GM19328 (cell line): ENCODE data around the gene GMCL2.

ENCODE experiments used
- ATAC-seq: cut with Tn5 transposase; IDR thresholded peaks from one replicate; pipeline ENCODE4 v1.9.1; 2021; ENCODE audit warnings: mild to moderate bottlenecking, moderate library complexity; ENCODE audit not compliant: unreplicated experiment

Gene GMCL2

DNA sequence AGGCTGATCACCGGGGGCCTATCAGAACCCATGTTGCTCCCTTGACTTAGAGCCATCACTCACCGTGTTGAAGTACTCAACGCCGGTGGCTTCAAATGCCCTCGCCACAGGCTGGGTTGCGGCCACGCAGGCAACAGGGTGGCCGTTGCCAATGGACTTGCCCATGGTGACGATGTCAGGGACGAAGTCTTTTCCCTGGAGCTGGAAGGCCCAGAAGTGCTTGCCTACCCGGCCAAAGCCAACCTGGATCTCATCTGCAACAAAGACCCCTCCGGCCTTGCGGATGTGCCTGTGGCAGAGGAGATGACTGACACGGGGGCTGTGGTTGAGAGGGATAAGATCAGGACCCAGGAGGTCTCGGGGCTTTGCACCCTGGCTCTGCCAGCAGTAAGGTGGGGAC lies 35.1 kb upstream of the GMCL2 start:
- no peak for ATAC-seq

DNA sequence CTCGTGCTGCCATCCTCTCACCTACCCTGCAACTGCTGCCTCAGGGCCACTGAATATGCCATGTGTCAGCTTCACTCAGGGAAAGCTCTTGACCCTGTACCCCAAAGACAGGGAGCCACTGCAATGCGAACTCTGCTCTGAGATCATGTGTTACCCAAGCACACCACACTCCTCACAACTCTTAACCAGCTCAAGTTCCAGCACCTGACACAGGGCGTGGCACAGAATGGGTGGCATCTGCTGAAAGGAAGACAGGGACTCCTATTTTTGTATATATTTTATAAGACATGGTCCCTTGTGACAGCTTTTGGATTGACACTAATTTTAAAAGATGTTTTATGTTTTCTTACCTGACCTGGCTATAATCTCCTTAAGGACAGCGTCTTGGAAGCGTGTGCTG lies 34.7 kb upstream of the GMCL2 start:
- no peak for ATAC-seq

DNA sequence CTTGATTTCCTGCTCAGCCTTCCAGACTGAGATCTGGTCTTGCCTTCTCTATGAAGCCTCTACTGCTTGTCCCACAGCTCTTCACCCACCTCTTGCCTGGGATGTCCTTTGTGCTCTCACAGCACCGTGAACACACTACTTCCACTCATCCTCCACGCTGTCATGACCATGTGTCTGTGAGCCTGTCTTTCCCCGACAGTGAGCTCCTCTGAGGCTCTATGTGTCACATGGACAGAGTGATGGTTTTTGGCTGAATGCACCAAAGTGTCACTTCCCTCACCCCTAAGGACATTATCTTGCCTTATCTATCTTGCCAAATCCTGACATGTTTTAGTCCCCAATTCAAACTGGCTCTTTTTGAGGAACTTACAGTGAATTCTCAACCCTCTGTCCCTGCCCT lies 34.1 kb upstream of the GMCL2 start:
- no peak for ATAC-seq

DNA sequence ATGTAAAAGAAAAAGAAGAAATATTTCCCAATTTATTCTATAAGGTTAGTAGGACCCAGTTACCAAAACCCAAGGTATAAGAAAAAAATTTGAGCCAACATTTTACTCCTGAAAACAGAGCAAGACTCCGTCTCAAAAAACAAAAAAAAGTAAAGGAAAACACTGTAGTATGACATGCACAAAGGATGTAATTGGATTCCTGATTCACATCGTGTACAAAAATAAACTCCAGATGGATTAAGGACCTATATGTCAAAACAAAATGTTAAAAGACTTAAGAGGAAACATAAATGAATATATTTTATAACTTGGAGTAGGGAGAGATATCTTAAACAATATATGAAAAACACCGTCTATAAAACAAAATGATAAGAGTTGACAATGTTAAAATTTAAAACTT lies 31.7 kb upstream of the GMCL2 start:
- no peak for ATAC-seq

DNA sequence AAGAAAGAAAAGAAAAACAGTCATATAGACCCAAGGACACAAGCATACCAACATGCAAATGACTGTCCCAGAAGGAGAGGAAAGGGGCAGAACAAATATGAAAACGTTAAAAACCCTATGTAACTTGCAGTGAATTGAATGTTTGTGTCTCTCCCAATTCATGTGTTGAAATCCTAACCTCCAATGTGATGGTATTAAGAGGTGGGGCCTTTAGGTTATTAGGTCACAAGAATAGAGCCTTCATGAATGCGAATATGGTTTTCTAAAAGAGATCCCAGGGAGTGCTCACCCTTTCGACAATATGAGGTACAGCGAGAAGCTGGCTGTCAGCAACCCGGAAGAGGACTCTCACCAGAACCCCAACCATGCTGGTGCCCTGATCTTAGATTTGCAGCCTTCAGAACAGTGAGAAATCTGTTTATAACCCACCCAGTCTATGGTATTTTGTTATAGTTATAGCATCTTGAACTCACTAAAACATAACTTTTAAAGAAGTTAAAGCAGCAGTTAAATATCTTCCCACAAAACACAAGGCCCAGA lies 31.1 kb upstream of the GMCL2 start:
- ATAC-seq = no peak

DNA sequence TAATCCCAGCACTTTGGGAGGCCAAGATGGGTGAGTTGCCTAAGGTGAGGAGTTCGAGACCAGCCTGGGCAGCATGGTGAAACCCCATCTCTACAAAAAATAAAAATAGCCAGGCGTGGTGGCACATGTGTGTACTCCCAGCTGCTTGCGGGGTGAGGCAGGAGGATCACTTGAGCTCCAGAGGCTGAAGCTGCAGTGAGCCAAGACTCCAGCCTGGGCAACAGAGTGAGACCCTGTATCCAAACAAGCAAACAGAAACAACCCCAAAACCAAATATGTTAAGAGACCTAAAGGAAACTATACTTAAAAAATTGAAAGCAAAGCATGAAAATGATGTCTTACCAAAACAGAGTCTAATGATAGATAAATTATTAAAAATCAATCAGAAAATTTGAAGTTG lies 29.6 kb upstream of the GMCL2 start:
- ATAC-seq = no peak

DNA sequence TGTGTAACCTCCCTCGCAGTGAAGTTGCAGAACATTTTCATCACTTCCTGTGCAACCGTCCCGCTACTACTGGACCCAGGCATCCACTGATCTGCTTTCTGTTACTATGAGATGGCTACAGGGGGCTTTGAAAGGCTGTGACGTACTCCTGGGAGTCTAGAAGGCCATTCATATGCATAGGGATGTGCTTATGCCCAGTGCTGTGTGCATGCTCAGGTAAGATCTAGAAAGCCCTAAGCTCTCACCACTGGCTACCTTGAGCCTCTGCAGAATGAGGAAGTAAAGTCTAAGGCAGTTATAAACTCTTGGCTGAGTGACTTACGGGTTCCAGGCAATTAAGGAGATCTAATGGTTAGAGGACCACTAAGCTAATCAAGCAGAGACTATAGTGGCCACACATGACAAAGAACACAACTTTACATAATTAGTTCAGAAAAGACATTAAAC lies 28.9 kb upstream of the GMCL2 start:
- no peak for ATAC-seq

DNA sequence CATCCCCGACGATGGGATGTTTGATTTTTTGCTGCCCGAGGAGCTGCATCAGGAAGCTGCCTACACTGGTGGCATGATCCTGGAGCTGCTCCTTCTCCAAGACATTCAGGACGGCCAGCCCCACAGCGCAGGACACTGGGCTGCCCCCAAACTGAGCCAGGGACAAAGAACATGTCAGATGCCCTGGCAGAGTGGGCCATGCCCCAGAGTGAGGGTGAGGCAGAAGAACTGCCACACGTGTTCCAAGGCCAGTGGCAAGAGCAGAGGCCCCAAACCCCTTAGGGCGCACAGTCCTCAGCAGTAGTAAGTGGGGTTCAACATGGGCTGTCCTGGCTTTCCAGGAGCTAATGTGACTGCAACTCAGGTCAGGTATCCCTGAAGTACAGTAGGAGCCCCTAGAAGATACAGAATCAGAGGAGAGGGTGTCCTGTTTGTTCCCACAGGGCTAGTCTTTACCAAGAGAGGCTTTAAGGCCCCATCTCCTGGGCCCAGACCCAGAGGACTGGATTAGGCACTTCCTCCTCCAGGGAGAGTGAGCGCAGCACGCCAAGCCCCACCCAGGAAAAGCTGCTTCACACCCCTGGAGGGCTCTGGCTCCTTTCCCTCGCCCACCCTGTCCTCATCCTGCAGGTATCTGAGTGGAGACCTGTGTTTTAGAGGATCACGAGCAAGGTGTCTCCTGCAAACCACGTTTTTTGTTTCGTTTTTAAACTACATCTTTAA lies 28.3 kb upstream of the GMCL2 start:
- ATAC-seq = no peak

DNA sequence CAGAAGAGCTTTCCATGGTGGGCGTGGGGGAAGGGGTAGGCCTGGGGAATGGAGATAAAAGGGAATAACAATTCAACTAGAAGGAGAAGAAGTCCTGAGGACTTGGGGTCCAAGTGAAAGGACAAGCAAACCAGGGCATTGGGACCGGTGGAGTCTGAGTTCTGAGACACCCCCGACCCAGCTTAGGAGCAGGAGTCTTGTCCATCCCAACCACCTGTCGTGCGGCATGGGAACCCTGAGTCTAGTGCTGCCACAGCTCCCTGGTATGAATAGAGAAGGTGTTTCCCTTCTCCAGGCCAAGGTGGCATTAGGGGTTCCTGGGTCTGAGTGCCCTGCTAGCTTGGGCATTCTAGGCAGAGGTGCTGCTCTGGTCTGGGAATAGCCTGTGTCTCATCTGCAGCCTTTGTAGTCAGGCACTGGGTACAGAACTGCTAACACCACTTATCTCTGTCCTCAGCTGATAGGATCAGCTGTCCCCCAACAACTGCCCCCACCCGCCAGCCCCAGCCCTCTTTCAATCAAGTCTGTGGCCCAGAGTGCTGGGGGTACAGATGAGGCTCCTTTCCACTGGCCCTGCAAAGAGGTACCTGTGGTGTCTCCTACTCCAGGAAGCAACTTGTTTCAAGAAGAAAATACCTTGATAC lies 27.1 kb upstream of the GMCL2 start:
- ATAC-seq = no peak

DNA sequence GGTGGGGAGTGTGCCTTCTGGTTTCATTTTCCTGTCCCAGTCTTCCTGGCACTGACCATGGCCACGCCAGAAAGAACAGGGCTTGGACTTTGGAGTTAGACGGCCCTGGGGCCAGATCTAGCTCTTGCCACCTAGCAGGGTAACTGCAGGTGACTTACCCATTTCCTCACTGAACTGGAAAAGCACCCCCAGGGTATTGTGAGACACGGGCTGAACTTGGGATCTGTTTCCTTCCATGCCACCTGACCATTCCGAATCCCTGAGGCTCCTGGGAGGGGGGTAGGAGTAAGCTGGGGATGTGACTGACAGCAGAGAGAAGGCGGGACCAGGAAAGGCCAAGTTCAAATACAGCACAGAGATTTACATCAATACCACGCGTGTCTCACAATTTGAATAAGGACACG lies 26.6 kb upstream of the GMCL2 start:
- ATAC-seq = no peak

DNA sequence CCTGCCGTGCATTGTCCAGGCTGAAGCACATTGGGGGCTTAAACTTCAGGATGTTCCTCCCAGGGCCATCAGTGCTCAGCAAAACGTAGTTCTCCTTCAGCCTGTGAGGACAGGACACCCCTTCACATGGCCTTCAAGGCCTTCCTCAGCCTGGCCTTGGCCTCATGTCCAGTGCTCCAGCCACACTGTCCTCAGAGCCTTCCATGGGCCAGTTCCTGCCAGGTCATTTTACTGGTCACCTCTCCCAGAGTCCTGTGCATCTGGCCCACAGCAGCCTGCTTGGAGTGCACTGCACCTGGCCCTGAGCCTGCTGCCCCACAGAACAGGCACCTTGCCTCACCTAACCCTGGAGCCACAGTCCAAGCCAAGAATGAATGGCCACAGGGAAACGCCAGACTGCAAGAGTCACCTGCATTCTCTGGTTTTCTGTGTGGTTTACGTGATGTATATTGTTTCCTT lies 25.9 kb upstream of the GMCL2 start:
- no peak for ATAC-seq

DNA sequence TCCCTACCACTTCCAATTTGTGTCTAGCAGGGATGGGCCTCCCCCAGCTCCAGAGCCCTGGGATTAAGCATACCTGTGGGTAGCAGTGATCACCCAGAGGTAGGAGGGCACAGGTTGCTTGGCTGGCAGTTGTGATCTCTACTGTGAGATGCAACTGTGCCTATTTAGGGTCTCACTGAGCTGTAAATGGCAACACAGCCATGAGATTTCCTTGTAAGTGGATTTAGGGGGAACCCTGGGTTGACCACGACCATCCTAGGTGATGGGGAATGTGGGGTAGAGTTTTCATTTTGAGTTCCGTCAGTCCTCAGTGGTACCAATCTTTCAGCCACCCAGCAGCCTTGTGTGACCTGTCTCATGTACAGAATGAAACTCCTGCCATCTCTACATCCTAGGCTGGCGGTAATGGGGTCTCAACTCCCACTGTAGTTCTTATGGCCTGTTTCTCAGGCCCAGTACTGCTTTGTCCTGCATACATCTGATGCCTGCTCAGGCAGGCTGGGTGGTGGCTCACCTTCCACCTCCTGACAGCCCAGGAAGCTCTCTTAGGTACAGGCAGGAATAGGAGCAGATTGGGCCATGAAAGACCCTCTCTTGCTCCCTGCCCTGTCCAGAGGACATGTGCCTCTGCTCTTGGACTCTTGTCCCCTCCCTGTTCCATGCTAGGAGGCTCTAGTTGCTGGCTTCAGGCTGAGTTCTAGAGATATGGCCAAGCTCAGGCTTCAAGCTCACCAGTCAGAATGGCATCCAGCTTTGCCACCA lies 25.3 kb upstream of the GMCL2 start:
- ATAC-seq = no peak

DNA sequence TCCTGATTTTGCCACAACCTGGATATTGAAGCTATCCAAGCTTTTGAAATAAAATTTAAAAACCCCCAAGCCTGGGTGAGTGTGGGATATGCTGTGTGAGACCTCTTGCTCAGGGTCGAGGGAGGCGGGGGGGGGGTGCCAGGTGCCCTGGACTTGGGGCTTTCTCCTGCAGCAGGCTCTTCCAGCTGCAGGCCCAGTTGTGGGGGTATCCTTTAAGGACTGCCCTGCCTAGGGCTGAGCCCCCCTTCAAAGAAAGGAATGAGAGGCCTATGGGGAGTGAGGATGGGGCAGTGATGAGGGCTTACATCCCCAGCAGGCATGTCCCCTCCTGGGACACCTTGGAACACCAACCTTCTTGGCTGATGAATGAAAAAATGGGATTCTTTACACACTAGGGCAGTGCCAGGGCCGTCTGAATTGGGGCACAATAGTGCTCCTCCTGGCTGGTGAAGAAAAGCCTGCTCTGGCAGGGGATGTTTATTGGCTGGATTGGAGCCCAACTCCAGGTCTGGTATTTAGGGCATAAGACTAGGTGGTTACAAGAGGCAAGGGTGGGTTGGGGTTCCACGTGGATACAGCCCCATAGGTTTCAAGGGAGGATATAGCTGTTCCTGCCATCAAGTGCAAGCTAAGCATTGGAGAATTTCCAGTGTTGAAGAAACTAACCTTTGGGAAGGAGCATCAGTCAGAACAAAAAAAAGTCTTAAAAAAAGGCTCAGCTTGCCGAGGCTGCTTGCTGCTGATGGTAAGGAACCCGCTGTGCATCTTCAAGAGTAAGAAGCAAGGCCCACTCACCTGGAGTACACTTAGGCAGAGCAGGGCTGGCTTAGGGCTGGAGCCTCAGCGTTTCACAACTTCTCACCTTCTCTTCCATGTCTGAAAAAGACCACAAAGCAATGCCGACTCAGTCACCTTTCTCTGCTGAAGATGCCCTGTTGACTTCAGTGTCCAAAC lies 24.2 kb upstream of the GMCL2 start:
- no peak for ATAC-seq

DNA sequence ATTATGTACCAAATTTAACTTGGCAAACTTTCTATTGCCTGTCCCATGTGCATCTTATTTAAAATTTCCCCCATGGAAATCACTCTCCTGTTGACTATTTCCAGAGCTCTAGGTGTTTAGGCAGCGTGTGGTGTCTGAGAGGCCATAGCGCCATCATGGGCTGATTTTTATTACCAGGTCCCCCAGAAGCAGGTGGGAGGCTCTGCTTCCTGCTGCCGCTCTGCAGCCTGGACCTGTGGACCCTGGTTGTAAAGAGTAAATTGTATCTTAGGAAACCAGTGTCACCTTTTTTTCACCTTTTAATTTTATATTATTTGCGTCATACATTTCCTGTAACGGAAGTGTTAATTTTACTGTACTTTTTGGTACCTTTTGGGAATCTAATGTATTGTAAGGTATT lies 23.5 kb upstream of the GMCL2 start:
- ATAC-seq = no peak

DNA sequence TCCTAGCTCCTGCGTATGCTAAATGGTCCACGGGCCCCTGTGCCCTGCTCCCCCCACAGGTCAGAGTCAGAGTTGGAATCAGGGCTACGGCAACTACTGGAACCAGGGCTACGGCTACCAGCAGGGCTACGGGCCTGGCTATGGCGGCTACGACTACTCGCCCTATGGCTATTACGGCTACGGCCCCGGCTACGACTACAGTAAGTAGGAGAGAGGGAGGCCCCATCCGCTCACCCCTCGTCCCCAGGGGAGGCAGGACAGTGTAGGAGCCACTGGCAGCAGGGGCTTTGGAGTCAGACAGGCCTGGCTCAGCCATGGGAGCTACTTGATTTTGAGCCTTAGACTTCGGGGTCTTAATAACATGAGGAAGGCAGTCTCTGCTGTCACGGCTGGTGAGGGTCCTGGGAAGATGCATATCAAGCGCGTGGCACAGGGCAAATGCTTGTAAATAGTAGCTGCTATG lies 22.9 kb upstream of the GMCL2 start:
- no peak for ATAC-seq

DNA sequence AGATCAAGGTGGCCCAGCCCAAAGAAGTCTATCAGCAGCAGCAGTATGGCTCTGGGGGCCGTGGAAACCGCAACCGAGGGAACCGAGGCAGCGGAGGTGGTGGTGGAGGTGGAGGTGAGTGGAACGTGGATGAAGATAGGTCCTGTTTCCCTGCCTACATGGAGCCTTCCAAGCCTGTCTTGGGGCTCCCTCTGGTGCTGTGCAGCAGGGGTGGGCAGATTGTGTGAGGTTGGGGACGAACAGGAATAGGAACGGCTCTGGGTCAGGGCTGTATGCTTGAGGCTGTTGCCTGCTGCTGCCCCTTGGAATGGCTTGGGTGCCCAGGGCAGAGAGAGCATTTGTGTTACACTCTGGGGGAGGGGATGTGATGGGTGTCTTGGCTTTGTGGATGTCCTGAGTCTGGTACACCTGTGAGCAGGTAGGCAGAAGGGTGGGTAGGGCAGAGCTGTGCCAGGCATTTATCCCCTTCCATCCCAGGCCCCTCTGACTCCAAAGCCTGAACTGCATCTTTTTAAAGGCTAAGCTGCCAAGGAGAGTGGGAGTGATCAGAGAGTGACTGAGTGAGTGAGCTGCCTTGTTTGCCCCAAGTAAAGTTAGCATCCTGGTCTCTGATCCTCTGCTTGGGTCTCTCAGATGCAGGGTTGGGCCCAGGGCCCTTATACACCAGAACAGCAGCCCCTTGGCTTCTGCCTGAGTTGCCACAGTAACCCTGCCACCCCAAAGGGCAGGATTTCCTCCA lies 22.3 kb upstream of the GMCL2 start:
- ATAC-seq = no peak

DNA sequence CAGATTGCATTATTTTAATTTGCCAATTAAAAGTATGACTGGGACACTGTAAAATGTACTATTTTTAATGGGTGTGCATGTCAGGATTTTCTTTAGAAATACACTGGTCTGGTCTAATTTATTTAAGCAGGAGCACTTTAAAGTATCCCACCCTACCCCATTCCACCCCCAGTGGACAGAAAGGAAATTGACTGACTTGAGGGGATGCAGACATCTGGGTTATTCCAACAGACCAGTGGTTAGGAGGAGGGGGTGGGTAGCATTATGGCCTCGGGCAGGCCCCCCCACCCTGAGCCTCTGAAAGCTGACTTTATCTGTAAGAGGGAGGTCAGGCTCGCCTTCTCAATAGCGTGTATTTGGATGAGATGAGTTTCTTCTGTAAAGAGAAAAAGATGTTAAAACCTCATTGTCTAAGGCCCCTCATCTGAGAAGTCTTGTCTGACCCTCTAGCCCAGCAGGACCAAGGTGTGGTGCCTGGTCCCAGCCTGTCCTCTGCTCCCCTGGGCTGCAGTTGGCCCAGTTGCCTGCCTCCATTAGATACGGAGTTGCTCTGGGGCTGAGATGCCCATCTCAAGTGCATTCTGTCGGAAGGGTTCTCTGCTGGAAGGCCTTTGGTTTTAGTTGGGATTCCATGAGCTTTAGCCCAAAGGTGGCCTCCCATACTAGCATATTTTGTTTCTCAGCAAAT lies 21.5 kb upstream of the GMCL2 start:
- ATAC-seq = no peak

DNA sequence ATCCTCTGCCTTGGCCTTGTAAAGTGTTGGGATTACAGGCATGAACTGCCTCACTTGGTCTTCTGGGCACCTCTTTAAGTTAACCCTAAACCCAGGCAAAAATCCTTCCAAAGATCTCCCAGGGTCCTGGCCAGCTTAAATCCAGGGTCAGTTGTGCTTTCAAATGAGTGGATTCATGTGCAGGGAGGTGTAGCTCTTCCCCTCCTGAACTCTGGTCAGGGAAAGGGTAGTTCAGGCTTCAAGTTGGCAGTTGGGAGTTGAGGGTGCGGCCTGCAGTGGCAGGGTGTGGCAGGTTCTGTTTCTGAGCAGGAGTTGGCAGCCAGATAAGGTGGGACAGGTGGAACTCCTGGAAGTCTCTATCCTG lies 20.7 kb upstream of the GMCL2 start:
- no peak for ATAC-seq

DNA sequence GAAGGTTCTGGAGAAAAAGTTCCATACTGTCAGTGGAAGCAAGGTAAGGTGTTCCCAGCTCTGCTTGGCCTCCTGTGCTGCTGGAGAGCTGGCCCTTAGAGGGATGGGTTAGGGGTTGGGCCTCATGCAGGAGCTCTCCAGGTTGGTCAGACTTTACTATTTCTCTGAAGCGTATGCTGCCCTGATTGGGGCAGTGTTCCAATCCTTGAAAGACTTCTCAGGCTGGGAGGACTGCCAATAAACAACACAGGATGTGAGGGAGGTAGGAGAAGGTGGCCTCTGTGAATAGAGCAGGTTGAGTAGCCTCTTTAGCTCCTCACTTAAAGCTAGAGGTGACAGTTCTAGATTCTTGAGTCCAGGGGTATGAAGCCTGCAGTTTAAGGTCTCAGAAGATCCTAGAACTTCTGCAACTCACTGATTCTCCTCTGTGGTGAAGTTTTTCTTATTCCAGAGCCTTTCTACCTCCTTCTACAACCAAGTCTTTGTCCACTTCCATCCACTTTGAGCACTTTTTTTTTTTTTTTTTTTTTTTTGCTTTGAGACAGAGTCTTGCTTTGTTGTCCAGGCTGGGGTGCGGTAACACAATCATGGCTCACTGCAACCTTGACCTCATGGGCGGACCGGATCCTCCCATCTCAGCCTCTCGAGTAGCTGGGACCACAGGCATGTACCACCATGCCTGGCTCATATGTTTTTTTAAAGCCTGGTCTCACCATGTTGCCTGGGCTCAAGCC lies 20.2 kb upstream of the GMCL2 start:
- ATAC-seq = no peak
